RWPE2 (cell line): ENCODE results near the gene SDCCAG8.
A peak's percentile ranks its signal among the peaks of the same experiment; 100 is the strongest.

Source experiments
- ATAC-seq: fragments of 200-7000 bp; cut with Tn5 transposase; 3 replicates; pipeline ENCODE4 v1.9.1; 2021; ENCODE audit warnings: low read depth
- DNase-seq: peaks from one replicate; pipeline ENCODE4 v3.0.0-alpha.2; 2020; ENCODE audit warnings: low spot score
- H3K27ac ChIP-seq: fragments of 450-650 bp; 2 replicates; pipeline ENCODE4 v1.5.1; 2017; ENCODE audit warnings: mild to moderate bottlenecking; ENCODE audit not compliant: poor library complexity, severe bottlenecking
- H3K27me3 ChIP-seq: fragments of 250-450 bp; sonication (Bioruptor Pico); 2 replicates; pipeline ENCODE4 v1.5.1; 2021; ENCODE audit warnings: mild to moderate bottlenecking, moderate library complexity; ENCODE audit not compliant: insufficient read depth, poor library complexity, severe bottlenecking
- H3K36me3 ChIP-seq: fragments of 250-450 bp; sonication (Bioruptor Pico); 2 replicates; pipeline ENCODE4 v1.5.1; 2020; ENCODE audit warnings: low read depth, mild to moderate bottlenecking, moderate library complexity
- H3K4me1 ChIP-seq: fragments of 250-450 bp; sonication (Bioruptor Pico); 2 replicates; pipeline ENCODE4 v1.5.1; 2021; ENCODE audit warnings: mild to moderate bottlenecking, moderate library complexity; ENCODE audit not compliant: insufficient read depth, poor library complexity, severe bottlenecking
- H3K4me3 ChIP-seq: fragments of 250-450 bp; sonication (Bioruptor Pico); 2 replicates; pipeline ENCODE4 v1.5.1; 2021; ENCODE audit warnings: mild to moderate bottlenecking, moderate library complexity; ENCODE audit not compliant: severe bottlenecking
- H3K9me3 ChIP-seq: fragments of 250-450 bp; sonication (Bioruptor Pico); 2 replicates; pipeline ENCODE4 v1.5.1; 2021; ENCODE audit warnings: mild to moderate bottlenecking, moderate library complexity; ENCODE audit not compliant: severe bottlenecking
- CTCF ChIP-seq: fragments of 450-650 bp; IDR thresholded peaks from one replicate; pipeline ENCODE4 v1.5.1; 2017; ENCODE audit warnings: mild to moderate bottlenecking, moderate library complexity; ENCODE audit not compliant: poor library complexity, severe bottlenecking

The SDCCAG8 gene

DNA sequence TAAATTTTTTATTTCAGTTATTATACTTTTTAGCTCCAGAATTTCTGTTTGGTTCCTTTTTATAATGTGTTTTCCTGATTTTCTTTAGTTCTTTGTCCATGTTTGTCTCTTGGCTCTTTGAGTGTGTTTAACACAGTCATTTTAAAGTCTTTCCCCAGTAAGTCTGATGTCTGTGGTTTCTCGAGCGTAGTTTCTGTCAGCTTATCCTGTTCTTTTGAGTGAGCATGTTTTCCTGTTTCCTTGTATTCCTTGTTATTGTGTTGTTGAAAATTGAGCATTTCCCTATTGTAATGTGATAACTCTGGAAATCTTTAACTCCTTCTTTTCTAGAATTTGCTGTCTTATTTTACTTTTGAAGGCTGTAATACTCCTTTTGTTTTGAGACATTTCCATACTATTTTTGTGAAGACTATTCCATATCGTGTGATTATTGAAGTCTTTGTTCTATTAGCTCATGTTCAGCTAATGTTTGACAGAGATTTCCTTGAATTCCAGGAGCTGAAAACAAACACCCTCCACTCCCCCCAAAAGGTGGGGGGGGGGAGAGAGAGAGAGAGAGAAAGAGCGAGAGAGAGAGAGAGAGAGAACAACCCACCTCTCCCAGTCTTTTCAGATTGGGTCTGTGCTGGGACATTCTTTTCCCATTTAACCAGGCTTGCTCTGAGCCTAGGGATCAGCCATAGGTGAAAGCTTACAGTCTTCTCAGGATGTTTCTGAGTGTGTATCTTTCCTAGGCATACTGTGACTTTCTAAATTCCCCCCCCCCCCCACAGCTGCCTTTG, 38.3 kb downstream of the SDCCAG8 start:
- peaks cover 18% of the 10 kb centered on the region for H3K4me1 ChIP-seq
- H3K27ac ChIP-seq = peak overlapping the region; percentile 89
- ATAC-seq (peak; percentile 62), DNase-seq (no peak)
- no peak overlapping the region for H3K4me3 ChIP-seq
- H3K36me3 ChIP-seq = peaks cover 30% of the 10 kb centered on the region
- peaks cover 3% of the 10 kb centered on the region for H3K9me3 ChIP-seq
- TF ChIP-seq CTCF = no peak
- H3K27me3 ChIP-seq = no peaks in the 10 kb centered on the region

DNA sequence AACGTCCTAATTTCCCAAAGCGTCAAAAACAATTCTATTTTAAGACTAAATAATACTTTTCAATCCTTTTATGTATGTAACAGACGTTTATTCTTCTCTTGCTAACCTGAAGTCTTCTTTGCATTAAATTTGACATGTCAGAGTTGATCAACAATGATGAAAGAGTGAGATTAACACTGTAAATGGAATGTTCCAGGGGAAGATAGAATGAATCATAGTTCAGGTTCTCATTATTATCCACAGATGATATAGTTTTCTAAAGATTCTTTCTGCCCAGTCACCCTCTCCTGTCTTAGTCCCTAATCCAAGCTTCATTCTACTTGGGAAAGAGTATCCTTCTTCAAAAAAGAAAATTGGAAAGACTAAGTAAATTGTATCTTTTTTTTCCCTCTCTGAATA, 38.9 kb downstream of the SDCCAG8 start:
- no peak overlapping the region for H3K4me3 ChIP-seq
- peak overlapping the region; percentile 89 for H3K27ac ChIP-seq
- H3K4me1 ChIP-seq = peaks cover 18% of the 10 kb centered on the region
- DNase-seq (no peak), ATAC-seq (peak; percentile 93)
- H3K9me3 ChIP-seq = peaks cover 3% of the 10 kb centered on the region
- H3K36me3 ChIP-seq = peaks cover 26% of the 10 kb centered on the region
- TF ChIP-seq CTCF = no peak
- no peaks in the 10 kb centered on the region for H3K27me3 ChIP-seq

GRCh38 chr1:243299069-243299468, 43.2 kb downstream of the SDCCAG8 start:
- Histone ChIP-seq H3K4me3 (no peak overlapping the region), H3K27me3 (no peaks in the 10 kb centered on the region), H3K4me1 (peaks cover 13% of the 10 kb centered on the region), H3K9me3 (no peaks in the 10 kb centered on the region), H3K36me3 (peaks cover 12% of the 10 kb centered on the region; the same call in 1 of the 2 replicates), H3K27ac (no peak overlapping the region)
- ATAC-seq (no peak), DNase-seq (no peak)
- no peak for TF ChIP-seq CTCF

DNA sequence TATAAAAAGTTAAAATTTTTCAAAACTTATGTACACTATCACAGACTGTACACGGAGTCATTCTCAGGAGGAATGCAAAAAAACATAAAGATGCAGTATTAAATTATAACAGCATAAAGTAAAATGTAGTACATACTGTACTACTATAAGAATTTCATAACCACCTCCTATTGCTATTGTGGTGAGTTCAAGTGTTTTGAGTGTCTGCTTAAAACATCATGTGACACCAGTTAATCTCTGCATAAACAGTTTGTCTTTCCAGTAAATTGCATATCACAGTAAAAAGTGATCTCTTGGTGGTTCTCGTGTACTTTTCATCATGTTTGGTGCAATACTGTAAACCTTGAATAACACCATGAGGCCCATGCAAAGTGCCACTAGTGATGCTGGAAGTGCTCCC, 45.2 kb downstream of the SDCCAG8 start:
- no peak for ATAC-seq
- Histone ChIP-seq H3K27me3 (no peaks in the 10 kb centered on the region), H3K9me3 (no peaks in the 10 kb centered on the region), H3K4me1 (no peaks in the 10 kb centered on the region), H3K36me3 (peaks cover 12% of the 10 kb centered on the region), H3K4me3 (no peak overlapping the region), H3K27ac (no peak overlapping the region)
- DNase-seq = no peak
- no peak for TF ChIP-seq CTCF

DNA sequence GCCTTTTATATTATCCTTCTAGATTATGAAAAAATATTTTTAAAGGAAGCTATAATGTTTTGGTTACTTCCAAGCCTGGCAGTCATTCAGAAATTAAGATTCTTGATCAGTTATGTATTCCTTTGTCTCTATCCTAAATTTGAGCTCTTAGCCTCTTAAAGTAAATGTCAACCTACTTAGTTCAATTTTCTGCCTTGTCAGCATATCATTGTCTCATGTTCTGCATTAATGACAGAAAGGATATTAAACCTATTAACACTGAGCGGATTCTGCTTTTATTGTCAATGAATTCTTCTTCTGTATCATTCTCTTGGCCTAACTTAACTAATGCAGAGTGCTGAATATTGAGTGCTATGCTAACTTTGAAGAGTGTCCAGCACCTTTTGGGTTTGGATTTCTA, 56.0 kb downstream of the SDCCAG8 start:
- Histone ChIP-seq H3K36me3 (peaks cover 30% of the 10 kb centered on the region), H3K27me3 (no peaks in the 10 kb centered on the region), H3K9me3 (no peaks in the 10 kb centered on the region), H3K4me1 (no peaks in the 10 kb centered on the region), H3K27ac (no peak overlapping the region), H3K4me3 (no peak overlapping the region)
- DNase-seq (no peak), ATAC-seq (no peak)
- TF ChIP-seq CTCF = no peak
